HG03060 (cell line): Measurements from ENCODE around the gene FAM32A.

ENCODE experiments used
- ATAC-seq: cut with Tn5 transposase; IDR thresholded peaks from one replicate; pipeline ENCODE4 v1.9.1; 2021; ENCODE audit warnings: low read depth, moderate number of reproducible peaks; ENCODE audit not compliant: unreplicated experiment

The FAM32A gene

DNA sequence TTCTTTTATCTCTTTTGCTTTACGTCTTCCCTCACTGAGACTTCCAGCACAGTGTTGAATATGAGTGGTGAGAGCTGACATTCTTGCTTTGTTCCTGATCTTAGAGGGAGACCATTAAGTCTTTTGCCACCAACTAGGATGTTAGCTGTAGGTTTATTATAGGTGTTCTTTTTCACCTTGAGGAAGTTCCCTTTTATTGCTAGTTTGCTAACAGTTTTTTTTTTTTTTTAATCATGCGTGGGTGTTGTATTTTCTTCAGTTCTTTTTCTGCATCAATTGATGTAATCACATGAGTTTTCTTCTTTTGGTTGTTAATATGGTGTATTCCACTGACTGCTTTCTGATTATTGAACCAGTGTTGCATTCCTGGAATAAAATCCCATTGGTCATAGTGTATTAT lies 33.6 kb downstream of the FAM32A start:
- no peak for ATAC-seq

DNA sequence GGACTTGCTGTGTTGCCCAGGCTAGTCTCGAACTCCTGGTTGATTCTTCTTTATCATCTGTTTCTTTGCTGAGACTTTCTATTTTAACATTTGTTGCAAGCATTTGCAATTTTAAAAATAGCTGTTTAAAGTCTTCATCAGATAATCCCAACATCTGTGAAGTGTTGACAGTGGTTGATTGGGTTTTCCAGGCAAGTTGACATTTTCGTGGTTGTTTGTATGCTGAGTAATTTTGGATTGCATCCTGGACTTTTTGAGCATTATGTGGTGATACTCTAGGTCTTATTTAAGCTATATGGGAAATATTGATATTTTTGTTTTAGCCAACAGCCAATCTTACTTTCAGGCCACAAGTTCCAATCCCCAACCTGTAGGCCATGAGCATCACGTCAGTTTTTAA lies 37.6 kb downstream of the FAM32A start:
- no peak for ATAC-seq

DNA sequence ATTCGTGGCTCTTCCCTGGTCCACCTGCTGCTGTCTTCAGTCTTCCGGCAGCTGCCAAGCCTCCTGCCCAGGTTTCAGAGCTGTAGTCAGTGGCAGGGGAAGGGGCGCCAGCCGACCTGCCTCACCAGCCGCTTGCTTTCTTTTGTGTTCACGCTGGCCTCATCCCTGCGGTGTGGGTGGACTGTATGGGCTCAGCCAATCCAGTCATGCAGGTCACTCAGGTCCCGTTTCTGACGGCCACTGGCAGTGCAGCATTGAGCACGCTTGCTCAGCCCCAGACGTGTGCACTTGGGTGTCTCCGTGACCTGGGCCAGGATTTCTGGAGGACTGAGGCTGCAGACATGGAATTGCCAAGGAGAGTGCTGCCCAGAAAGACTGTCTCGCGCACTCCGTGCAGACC lies 38.5 kb downstream of the FAM32A start:
- no peak for ATAC-seq

DNA sequence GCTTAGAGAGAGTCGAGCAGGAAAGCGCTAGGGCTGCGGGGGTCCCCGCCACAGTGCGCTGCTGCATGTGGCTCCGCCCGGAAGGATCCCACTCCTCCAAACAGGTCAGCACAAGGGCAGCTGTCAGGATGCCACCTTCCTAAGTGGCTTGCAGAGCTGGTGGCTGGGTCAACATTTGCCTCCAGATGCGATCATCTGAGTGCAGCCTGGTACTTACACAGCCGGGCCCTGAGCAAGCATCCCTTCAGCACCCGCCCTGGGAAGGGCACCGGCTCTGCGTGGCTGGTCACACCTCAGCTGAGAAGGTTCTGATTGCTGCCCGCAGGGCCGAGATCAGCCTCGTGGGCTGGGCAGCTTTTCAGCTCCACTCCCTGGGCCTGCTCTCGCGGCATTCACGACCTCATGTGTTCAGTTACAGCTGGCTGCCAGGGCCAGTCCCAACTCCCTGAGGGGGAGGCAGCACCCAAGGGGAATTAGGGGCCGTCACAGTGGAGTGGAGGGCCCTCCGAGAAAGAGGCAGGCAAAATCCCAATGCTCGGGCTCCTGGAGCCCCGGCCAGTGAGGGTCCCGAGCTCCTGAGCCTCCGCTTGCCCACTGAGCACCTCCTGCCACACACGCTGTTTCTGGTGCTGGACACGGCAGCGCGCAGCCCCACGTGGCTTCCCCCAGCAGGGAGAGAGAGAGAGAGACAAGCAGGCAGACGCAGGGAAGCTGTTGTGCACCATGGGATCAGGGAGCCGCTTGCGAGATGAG lies 39.3 kb downstream of the FAM32A start:
- ATAC-seq, result no peak

DNA sequence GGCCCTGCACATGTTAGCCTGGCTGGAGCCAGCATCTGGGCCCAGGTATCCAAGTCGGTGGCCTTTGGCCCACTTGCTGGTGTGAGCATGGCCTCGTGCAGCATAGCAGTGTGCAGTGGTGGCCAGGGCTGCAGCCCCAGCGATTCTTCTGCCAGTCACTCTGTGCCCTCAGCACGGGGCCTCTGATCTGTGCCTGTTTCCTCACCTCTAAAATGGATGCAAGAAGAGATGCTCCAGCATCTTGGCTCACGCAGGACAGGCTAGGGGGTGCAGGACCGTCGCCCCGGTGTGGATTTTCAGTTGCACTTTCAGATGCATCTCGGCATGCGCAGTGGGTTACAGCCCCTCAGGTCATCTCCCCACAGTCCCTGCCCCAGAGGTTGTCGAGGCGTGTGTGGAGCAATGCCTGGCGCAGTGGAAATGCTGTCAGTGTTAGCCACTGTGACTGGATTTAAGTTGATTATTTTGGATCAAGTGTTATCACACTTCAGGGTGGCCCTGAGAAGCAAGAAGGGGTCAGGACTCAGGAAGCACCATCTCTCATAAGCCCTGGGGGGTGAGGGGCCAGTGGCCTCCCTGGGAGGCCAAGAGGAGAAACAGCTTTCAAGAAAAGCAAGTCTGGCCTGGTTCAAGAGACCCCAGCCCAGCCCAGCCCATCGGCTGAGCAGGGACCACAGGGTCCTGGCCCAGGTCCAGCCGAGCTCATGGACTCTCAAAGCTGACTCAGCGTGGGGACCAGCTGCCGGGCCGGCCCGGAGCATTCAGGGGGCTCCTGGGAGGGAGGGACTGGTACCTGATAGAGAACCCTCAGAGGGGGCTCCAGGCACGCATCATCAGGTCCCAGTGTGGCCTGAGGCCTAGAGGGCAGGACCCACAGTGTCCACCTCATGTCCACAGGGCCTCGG lies 40.3 kb downstream of the FAM32A start:
- no peak for ATAC-seq

DNA sequence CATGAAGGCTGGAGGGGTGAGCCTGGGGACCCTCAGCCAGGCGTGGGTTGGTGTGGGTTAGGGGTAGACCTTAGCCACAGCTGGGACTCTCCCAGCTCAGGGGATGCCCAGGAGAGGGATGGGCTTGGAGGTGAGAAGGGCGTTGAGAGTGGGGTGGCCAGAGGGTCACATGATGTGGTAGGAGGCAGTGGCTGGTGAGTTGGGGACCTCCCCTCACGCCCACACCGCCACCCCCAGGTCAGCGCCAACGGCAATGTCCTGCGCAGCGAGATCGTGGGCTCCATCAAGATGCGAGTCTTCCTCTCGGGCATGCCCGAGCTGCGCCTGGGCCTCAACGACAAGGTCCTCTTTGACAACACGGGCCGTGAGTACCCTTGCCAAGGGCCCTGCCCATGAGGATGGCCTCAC lies 41.0 kb downstream of the FAM32A start:
- ATAC-seq, result no peak

DNA sequence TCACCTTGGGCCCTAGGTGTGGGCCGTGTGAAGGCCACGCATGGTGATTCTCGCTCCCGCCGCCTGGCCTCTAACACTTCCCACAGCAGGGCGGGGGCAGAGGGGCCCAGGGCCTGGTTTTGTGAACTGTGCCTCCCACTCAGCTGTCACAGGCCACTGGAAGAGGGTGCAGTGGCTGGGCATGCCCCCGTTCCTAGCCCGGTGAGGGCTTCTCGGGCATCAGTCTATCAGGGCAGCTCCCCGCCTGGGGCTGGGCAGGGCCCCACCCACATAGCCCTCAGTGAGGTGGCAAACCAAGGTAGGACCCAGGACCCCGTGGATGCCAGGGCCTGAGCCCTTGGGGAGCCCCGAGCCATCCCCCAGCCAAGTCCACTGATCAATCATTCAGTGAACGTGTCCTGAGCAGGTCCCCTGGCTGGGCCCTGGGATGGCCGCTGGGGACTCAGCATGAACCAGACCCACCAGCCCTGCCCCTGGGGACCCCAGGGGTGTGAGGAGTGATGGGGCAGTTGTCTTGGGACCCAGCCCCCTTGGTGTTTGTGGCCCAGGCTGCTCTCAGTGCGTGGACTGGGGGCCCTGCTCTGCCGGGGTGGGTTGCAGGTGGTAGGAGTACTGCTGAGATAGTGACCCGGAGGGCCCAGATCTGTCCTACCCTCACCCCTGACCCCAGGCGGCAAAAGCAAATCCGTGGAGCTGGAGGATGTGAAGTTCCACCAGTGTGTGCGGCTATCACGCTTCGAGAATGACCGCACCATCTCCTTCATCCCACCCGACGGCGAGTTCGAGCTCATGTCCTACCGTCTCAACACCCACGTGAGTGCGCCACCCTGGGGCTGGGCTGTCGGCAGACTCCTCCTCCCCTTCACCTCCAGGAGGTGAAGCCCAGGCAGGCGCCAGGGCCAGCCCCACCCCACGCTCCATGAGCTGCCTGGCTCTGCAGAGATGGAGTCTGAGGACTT lies 41.9 kb downstream of the FAM32A start:
- ATAC-seq, result no peak

DNA sequence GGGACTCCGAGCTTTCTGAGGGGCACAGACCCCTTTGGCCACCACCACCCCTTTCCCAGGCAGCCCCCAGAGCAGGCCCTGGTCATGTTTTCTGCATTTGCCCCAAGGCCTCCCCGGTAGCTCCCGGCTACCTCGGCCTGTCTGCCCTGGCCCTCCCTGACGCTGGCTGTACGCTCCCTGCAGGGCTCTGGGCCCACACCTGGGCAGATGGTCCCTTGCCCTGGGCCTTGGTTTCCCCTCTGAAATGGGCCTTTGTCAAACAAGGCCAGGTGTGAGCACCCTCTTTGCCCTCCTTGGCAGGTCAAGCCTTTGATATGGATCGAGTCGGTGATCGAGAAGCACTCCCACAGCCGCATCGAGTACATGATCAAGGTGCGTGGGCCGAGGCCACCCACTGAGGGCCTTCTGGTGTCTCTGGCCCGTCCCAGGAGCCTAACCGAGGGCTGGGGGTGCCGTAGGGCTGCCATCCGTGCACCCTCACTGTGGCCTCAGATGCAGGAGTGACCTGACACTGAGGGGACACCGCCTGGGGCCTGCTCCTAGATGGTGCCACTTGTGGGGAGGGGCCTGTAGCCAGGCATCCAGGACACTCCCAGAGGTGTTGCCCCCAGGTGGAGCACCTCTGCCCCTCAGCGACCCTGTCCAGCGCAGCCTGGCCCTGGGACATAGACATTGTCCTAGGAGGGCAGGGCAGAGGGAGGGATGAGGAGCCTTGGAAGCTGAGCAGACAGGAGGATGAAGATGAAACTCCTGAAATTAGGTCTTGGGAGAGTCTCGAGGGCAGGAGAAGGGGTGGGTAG lies 42.8 kb downstream of the FAM32A start:
- ATAC-seq, result no peak

DNA sequence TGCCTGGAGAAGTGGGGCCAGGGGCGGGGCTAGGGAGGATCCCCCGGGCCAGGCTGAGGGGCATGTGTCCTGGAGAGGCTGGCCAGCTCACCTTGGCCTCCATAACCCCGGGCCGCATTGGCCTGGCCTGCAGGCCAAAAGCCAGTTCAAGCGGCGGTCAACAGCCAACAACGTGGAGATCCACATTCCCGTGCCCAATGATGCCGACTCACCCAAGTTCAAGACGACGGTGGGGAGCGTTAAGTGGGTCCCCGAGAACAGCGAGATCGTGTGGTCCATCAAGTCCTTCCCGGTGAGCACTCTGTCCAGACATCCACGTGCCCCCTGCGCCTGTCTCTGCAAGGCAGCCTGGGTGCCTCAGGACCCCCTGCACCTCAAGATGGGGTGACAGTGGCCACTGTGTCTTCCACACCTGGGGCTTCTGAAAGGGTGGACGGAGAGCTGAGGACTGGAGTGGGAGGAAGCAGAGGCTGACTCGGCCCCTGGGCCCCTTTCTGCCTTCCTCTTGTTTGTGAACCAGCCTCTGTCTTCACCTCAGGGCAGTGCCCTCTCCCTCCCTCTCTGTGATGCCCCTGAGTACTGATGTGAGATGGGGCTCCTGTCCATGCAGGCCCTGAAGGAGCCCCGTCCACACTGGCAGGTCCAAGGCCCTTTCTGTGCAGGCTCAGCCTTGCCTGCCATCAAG lies 43.6 kb downstream of the FAM32A start:
- ATAC-seq, result no peak

DNA sequence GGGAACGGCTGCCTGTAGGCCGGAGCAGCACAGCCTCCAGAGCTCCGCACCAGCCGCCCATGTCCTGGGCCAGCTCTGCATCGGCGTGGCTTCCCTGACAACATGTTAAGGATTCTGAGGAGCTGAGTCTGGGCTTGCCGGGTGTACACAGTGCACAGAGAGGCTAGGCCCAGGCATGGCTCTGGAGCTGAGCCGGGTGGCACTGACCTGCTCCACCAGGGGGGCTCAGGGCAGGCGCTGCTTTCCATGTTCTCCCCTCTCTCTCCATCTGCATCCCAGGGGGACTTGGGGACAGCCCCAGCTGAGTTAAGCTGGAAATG lies 44.1 kb downstream of the FAM32A start:
- no peak for ATAC-seq

DNA sequence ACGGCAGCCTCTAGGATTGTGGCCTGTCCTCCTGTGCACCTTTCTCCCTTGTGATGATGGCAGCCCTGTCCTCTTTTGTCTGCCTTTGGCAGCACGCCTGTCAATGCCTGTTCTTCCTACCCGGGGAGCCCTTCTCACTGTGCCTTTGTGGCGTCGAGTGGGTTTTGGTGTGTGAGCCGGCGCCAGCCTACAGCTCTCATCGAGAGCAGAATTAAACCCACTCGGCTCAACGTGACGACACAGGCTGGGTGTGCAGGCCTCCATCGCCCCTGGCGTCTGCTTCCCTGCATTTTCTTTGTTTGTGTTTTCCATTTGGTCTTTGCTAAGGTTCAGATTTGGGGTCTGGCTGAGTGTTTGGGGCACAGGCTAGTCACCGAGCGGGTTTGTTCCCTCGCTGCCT lies 46.9 kb downstream of the FAM32A start:
- no peak for ATAC-seq

DNA sequence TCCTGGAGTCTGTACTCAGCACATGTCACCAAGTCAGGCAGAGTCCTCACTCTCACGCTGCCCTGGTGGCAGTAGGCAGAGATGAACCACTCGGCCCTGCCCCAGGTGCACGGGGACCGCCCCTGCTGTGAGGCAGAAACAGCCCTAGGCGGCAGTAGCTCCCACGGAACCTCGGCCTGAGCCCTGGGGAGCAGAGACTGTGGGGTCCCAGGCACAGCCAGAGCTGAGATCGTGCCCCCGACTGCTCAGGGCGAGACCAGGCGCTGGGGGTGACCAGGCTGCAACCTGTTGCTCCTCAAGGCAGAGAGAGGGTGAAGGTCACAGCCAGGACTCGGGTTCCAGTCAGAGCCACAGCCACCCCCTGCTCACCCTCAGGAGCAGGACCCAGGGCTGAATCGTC lies 47.4 kb downstream of the FAM32A start:
- ATAC-seq, result no peak

DNA sequence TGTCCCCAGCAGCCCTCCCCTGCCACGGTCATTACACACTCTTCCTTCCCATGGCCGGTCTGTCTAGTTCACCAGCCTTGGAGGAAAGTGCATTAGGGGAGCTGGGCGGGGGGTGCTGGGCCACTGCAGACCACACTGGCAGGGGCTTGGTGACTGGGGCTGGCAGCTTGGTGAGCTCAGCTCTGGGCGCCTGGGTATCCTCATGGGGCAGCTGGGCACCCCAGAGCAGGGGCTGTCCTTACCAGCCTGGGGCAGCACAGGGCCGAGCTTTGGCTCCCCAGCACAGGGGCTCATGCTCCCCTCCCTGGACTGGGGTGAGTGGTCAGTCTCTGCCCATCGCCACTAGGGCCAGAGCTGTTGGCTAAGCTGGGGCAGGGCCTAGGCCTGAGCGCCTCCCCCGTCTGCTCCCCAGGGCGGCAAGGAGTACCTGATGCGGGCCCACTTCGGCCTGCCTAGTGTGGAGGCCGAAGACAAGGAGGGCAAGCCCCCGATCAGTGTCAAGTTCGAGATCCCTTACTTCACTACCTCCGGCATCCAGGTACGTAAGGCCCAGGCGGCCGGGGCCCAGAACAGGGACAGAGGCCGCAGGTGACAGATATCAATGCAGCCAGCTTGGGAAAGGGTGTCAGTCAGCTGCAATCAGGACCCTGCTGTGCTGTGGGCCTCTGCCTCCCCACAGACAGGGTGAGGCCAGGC lies 48.0 kb downstream of the FAM32A start:
- ATAC-seq, result no peak

DNA sequence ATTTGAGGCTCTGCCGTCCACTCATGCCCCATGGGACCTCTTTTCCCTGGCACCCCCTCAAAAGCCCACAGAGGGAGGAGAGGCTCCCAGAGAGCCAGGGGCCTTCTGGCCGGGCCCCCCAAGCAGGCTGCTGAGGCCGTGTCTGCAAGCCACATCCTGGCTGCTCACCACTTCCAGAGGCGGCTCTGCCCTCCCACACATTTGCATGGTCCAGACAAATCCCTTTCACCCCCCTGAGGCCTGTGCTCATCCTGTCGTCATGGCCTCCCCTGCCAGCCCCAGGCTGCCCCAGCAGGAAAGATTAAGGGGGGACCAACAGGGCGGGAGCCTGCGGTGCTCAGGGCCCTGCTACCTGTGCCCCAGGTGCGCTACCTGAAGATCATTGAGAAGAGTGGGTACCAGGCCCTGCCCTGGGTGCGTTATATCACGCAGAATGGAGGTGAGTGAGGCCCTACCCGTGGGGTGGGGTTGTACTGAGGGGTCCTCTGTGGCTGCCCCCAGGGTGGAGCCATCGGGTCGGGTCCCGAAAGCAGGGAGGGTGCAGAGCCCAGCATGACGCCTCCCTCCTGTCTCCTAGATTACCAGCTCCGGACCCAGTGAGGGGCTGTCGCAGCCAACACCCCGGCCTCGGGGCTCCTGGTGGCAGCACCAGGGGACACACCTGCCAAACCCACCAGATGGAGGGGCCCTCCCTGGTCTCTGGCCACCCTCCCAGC lies 48.8 kb downstream of the FAM32A start:
- ATAC-seq, result no peak

DNA sequence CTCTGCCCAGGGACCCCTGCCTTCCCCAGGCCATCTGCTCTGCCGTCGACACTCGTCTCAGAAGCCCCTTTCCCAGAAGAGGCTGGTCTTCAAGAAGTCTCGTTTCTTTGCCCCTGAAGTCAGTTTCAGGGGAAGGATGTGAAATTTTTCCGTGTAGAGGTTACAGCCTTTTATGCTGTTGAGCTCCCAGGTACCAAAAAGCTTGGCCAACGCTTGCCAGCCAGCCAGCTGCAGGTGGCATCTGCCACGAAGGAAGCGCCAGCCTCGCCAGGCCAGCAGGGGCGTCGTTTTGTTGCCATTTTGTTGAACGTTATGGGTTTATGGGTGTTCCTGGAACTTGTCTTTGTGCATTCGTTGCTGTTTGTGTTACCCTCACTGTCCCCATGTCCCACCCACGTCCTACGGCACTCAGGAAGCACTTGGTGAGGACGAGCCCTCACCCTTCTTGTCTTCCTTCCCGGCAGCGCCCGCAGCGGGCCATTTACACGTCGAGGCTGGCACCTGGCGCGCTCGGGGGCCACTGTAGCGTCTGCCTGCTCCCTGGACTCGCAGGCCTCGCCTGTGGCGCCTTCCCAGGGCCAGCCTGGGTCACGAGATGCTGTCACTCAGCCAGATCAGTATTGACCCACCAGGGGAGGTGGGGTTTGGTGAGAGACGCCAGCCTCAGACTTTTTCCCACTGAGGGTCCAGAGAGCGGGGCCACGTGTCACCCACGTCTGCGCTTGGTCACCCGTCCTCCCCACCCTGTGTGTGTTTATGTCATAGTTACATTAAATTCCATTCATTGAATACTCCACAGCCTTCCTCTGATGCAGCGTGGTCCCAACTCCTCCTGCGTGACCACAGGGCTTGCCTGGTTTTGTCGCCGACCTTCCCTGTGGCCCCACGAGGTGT lies 49.6 kb downstream of the FAM32A start:
- no peak for ATAC-seq

DNA sequence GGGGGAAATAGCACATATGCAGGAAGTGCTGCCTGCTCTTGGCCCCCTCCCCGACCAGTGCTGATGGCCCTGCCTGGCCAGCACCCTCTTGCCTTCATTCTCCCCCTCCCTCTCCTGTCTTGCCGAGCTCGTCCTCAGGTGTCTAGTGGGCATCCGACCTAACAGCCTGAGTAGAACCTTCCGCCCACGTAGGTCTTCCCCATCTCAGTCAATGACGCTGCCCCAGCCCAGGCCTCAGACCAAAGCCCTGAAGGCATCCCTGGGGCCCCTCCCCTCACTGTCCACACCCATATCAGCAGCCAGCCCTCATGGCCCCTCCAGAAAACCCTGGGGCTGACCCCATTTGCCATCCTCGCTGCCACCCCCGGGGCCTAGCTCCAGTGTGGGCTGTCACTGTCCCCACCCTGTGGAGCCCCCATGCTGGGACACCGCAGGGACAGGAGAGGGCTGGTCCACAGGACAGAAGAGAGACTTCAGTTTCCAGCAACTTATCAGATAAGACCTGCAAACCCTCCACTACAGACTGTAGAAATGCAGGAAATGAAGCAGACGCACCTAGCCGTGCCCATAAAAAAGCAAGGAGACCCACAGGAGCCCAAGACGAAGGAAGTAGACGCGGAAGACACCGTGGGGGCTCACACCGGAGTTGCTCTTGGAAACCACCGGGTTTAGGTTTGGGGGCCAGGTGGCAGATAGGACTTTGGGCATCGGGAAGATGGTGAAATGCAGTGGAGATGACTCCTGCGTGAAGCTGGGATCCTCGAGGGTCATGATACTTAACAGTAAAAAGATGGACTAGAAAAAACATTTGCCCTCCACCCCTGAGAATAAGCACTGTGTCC lies 50.8 kb downstream of the FAM32A start:
- no peak for ATAC-seq
